HepG2 (cell line): Measurements from ENCODE around the gene CLCN2. TPM values are rescaled to one million over a fixed set of nuclear protein-coding genes. Genes with fewer than 3 reads are reported as not detected.

Experiments used
- FOSL1 ChIP-seq: sonication (generic); formaldehyde crosslinking; IDR thresholded peaks from 2 replicates; pipeline ENCODE4 v1.9.0; 2021; ENCODE audit warnings: missing genetic modification reagents, borderline replicate concordance
- IRX3 ChIP-seq: sonication (generic); formaldehyde crosslinking; IDR thresholded peaks from 2 replicates; pipeline ENCODE4 v1.8.1; 2023; ENCODE audit warnings: mild to moderate bottlenecking, low read depth, missing genetic modification reagents, borderline replicate concordance
- ISX ChIP-seq: sonication (generic); formaldehyde crosslinking; conservative IDR thresholded peaks from 2 replicates; pipeline ENCODE4 v1.5.0; 2020; ENCODE audit warnings: missing genetic modification reagents
- JUND ChIP-seq: sonication (generic); formaldehyde crosslinking; IDR thresholded peaks from 2 replicates; pipeline ENCODE4 v1.8.0; 2022; ENCODE audit warnings: mild to moderate bottlenecking, missing genetic modification reagents
- RXRA ChIP-seq: sonication (generic); formaldehyde crosslinking; IDR thresholded peaks from 2 replicates; pipeline ENCODE4 v1.5.1; 2020; ENCODE audit warnings: missing genetic modification reagents
- SMAD3 ChIP-seq: sonication (generic); formaldehyde crosslinking; IDR thresholded peaks from 2 replicates; pipeline ENCODE4 v1.4.0; 2020; ENCODE audit warnings: missing genetic modification reagents
- SNAPC2 ChIP-seq: sonication (generic); formaldehyde crosslinking; IDR thresholded peaks from 2 replicates; pipeline ENCODE4 v1.8.1; 2022; ENCODE audit warnings: mild to moderate bottlenecking, missing genetic modification reagents
- YEATS4 ChIP-seq: sonication (generic); formaldehyde crosslinking; IDR thresholded peaks from 2 replicates; pipeline ENCODE4 v1.4.0; 2020; ENCODE audit warnings: missing genetic modification reagents, borderline replicate concordance
- ZNF224 ChIP-seq: sonication (generic); formaldehyde crosslinking; IDR thresholded peaks from 2 replicates; pipeline ENCODE4 v1.5.0; 2020; ENCODE audit warnings: mild to moderate bottlenecking, missing genetic modification reagents
- ZNF264 ChIP-seq: sonication (generic); formaldehyde crosslinking; IDR thresholded peaks from 2 replicates; pipeline ENCODE4 v1.4.0; 2020; ENCODE audit warnings: missing genetic modification reagents
- ZSCAN12 ChIP-seq: sonication (generic); formaldehyde crosslinking; IDR thresholded peaks from 2 replicates; pipeline ENCODE4 v1.9.0; 2021; ENCODE audit warnings: mild to moderate bottlenecking, missing genetic modification reagents
- polyA plus RNA-seq, 8 experiments: library from polyadenylated mRNA; depleted of rRNA in 3 of 8; stranded (reverse) in 7 of 8; unstranded in 1 of 8; fragments of >200 nt; fragmentation: Illumina TruSeq in 4 of 8; extraction: Trizol in 4 of 8; gene quantifications; 2 replicates each; pipeline versions ENCODE4 v1.2.1 to v1.2.3, GENCODE V29; 2011 to 2016; ENCODE audit warnings: low read depth in 4 of 8, missing spikeins in 1 of 8, mixed read lengths in 1 of 8; ENCODE audit not compliant: insufficient read depth in 1 of 8
- total RNA-seq, 5 experiments: library from RNA; depleted of rRNA; stranded (reverse); fragments of >200 nt; fragmentation: Illumina TruSeq; extraction: Trizol; gene quantifications; 2 replicates each; pipeline ENCODE4 v1.2.3, GENCODE V29; 2016; ENCODE audit warnings: low read depth in 1 of 5
- TF ChIP-seq, protein P1 (sequence below): conservative IDR thresholded peaks from 2 replicates; pipeline ENCODE4 v1.6.1; 2018; ENCODE audit warnings: missing genetic modification reagents
- TF ChIP-seq, protein P2 (sequence below): sonication (generic); formaldehyde crosslinking; IDR thresholded peaks from 2 replicates; pipeline ENCODE4 v1.4.0; 2020; ENCODE audit warnings: missing genetic modification reagents, mild to moderate bottlenecking, borderline replicate concordance
- TF ChIP-seq, protein P3 (sequence below): fragments of 450-650 bp; IDR thresholded peaks from 2 replicates; pipeline ENCODE4 v1.6.1; 2017
- TF ChIP-seq, protein P4 (sequence below): sonication (generic); formaldehyde crosslinking; IDR thresholded peaks from 2 replicates; pipeline ENCODE4 v1.4.0; 2020; ENCODE audit warnings: missing genetic modification reagents, borderline replicate concordance
- TF ChIP-seq, protein P5 (sequence below): sonication (generic); formaldehyde crosslinking; IDR thresholded peaks from 2 replicates; pipeline ENCODE4 v1.4.0; 2020; ENCODE audit warnings: missing genetic modification reagents
- TF ChIP-seq, protein P6 (sequence below): sonication (generic); formaldehyde crosslinking; IDR thresholded peaks from 2 replicates; pipeline ENCODE4 v1.8.0; 2022; ENCODE audit warnings: low read depth, missing genetic modification reagents

CLCN2 gene
- total and polyA plus RNA-seq, 2 of the 13 experiments (the other 11 are each of a cell fraction or from before 2014, with no cell fraction given), result 11.4 to 13.5 TPM

DNA sequence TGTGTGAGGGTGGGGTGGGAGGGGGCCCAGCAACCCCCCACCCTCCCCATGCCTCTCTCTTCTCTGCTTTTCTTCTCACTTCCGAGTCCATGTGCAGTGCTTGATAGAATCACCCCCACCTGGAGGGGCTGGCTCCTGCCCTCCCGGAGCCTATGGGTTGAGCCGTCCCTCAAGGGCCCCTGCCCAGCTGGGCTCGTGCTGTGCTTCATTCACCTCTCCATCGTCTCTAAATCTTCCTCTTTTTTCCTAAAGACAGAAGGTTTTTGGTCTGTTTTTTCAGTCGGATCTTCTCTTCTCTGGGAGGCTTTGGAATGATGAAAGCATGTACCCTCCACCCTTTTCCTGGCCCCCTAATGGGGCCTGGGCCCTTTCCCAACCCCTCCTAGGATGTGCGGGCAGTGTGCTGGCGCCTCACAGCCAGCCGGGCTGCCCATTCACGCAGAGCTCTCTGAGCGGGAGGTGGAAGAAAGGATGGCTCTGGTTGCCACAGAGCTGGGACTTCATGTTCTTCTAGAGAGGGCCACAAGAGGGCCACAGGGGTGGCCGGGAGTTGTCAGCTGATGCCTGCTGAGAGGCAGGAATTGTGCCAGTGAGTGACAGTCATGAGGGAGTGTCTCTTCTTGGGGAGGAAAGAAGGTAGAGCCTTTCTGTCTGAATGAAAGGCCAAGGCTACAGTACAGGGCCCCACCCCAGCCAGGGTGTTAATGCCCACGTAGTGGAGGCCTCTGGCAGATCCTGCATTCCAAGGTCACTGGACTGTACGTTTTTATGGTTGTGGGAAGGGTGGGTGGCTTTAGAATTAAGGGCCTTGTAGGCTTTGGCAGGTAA lies 15.9 kb downstream of the CLCN2 start (continued):
- TF ChIP-seq, protein P1, sequence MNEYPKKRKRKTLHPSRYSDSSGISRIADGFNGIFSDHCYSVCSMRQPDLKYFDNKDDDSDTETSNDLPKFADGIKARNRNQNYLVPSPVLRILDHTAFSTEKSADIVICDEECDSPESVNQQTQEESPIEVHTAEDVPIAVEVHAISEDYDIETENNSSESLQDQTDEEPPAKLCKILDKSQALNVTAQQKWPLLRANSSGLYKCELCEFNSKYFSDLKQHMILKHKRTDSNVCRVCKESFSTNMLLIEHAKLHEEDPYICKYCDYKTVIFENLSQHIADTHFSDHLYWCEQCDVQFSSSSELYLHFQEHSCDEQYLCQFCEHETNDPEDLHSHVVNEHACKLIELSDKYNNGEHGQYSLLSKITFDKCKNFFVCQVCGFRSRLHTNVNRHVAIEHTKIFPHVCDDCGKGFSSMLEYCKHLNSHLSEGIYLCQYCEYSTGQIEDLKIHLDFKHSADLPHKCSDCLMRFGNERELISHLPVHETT (CRISPR knock-in tag), result no peak
- TF ChIP-seq ISX (CRISPR knock-in tag) (no peak), ZSCAN12 (CRISPR knock-in tag) (no peak), ZNF224 (CRISPR knock-in tag) (no peak), IRX3 (CRISPR knock-in tag) (no peak), FOSL1 (CRISPR knock-in tag) (no peak), SNAPC2 (CRISPR knock-in tag) (no peak), SMAD3 (CRISPR knock-in tag) (no peak), ZNF264 (no peak), RXRA (CRISPR knock-in tag) (0 out of 2 replicates have a peak, but pooled peaks have one; percentile 27), JUND (CRISPR knock-in tag) (no peak), YEATS4 (CRISPR knock-in tag) (no peak)
- TF ChIP-seq, protein P2, sequence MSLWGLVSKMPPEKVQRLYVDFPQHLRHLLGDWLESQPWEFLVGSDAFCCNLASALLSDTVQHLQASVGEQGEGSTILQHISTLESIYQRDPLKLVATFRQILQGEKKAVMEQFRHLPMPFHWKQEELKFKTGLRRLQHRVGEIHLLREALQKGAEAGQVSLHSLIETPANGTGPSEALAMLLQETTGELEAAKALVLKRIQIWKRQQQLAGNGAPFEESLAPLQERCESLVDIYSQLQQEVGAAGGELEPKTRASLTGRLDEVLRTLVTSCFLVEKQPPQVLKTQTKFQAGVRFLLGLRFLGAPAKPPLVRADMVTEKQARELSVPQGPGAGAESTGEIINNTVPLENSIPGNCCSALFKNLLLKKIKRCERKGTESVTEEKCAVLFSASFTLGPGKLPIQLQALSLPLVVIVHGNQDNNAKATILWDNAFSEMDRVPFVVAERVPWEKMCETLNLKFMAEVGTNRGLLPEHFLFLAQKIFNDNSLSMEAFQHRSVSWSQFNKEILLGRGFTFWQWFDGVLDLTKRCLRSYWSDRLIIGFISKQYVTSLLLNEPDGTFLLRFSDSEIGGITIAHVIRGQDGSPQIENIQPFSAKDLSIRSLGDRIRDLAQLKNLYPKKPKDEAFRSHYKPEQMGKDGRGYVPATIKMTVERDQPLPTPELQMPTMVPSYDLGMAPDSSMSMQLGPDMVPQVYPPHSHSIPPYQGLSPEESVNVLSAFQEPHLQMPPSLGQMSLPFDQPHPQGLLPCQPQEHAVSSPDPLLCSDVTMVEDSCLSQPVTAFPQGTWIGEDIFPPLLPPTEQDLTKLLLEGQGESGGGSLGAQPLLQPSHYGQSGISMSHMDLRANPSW, result no peak
- TF ChIP-seq, protein P3, sequence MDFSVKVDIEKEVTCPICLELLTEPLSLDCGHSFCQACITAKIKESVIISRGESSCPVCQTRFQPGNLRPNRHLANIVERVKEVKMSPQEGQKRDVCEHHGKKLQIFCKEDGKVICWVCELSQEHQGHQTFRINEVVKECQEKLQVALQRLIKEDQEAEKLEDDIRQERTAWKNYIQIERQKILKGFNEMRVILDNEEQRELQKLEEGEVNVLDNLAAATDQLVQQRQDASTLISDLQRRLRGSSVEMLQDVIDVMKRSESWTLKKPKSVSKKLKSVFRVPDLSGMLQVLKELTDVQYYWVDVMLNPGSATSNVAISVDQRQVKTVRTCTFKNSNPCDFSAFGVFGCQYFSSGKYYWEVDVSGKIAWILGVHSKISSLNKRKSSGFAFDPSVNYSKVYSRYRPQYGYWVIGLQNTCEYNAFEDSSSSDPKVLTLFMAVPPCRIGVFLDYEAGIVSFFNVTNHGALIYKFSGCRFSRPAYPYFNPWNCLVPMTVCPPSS, result no peak
- TF ChIP-seq, protein P4, sequence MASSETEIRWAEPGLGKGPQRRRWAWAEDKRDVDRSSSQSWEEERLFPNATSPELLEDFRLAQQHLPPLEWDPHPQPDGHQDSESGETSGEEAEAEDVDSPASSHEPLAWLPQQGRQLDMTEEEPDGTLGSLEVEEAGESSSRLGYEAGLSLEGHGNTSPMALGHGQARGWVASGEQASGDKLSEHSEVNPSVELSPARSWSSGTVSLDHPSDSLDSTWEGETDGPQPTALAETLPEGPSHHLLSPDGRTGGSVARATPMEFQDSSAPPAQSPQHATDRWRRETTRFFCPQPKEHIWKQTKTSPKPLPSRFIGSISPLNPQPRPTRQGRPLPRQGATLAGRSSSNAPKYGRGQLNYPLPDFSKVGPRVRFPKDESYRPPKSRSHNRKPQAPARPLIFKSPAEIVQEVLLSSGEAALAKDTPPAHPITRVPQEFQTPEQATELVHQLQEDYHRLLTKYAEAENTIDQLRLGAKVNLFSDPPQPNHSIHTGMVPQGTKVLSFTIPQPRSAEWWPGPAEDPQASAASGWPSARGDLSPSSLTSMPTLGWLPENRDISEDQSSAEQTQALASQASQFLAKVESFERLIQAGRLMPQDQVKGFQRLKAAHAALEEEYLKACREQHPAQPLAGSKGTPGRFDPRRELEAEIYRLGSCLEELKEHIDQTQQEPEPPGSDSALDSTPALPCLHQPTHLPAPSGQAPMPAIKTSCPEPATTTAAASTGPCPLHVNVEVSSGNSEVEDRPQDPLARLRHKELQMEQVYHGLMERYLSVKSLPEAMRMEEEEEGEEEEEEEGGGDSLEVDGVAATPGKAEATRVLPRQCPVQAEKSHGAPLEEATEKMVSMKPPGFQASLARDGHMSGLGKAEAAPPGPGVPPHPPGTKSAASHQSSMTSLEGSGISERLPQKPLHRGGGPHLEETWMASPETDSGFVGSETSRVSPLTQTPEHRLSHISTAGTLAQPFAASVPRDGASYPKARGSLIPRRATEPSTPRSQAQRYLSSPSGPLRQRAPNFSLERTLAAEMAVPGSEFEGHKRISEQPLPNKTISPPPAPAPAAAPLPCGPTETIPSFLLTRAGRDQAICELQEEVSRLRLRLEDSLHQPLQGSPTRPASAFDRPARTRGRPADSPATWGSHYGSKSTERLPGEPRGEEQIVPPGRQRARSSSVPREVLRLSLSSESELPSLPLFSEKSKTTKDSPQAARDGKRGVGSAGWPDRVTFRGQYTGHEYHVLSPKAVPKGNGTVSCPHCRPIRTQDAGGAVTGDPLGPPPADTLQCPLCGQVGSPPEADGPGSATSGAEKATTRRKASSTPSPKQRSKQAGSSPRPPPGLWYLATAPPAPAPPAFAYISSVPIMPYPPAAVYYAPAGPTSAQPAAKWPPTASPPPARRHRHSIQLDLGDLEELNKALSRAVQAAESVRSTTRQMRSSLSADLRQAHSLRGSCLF (CRISPR knock-in tag), result no peak
- TF ChIP-seq, protein P5, sequence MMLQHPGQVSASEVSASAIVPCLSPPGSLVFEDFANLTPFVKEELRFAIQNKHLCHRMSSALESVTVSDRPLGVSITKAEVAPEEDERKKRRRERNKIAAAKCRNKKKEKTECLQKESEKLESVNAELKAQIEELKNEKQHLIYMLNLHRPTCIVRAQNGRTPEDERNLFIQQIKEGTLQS (CRISPR knock-in tag), result no peak
- TF ChIP-seq, protein P6, sequence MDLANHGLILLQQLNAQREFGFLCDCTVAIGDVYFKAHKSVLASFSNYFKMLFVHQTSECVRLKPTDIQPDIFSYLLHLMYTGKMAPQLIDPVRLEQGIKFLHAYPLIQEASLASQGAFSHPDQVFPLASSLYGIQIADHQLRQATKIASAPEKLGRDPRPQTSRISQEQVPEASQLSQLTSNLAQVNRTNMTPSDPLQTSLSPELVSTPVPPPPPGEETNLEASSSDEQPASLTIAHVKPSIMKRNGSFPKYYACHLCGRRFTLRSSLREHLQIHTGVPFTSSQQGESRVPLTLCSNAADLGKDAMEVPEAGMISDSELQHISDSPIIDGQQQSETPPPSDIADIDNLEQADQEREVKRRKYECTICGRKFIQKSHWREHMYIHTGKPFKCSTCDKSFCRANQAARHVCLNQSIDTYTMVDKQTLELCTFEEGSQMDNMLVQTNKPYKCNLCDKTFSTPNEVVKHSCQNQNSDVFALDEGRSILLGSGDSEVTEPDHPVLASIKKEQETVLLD (CRISPR knock-in tag), result no peak
